GM18498 (cell line): Measurements from ENCODE around the gene ALK.

Experiments used
- ATAC-seq: cut with Tn5 transposase; IDR thresholded peaks from one replicate; pipeline ENCODE4 v1.9.1; 2021; ENCODE audit warnings: mild to moderate bottlenecking, moderate library complexity; ENCODE audit not compliant: unreplicated experiment

ALK gene

DNA sequence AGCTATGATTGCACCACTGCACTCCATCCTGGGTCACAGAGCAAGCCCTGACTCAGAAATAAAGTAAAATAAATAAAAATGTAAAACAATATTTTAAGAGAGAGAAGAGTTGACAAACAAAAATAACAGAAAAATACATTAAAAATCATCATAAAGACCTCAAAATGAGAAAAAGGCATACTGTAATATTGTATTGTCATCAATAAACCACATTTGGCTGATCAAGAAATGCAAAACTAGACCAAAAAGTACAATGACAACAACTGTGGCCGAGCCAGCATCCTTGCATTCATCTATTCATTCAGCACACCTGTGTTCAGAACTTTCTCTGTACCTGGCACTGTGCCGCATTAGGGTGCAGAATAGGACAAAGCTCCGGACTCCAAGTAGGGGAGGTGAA is 121.8 kb downstream of the ALK start:
- ATAC-seq: no peak

DNA sequence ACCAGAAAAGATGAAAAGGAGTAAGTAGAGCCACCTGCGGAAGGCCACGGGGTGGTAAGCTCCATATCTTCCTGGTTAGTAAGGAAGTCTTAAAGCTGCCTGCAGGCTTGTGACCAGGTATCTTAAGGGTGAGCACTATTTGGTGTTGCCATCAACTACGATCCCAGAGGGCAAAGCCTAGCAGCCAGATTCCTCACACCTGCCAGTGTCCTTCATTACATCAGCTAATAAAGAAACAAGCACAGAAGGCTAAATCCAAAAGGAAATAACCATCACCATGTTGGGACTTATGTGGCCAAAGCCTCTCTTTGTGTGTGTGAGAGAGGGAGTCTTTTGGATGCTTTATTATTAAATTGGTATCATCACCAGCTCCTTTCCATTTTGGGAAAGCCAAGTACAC is 123.5 kb downstream of the ALK start:
- no peak for ATAC-seq

DNA sequence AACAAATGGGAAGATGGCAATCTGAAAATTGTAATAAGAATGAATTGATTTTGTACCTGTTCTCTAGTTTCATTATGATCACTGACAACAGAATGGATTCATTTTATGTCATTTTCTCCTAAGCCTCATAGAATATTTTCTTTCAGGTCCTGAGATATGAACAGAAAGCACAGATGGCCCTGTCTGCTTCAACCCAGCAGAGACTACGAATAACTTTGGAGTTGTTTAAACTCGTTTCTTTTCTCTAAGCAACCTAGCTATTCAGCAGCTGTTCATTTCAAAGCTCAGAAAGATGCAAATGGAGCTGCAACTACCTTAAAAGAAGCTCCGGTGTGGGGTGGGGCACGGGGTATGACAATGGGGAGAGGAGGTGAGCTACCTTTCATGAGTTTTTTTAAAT is 124.9 kb downstream of the ALK start:
- no peak for ATAC-seq

DNA sequence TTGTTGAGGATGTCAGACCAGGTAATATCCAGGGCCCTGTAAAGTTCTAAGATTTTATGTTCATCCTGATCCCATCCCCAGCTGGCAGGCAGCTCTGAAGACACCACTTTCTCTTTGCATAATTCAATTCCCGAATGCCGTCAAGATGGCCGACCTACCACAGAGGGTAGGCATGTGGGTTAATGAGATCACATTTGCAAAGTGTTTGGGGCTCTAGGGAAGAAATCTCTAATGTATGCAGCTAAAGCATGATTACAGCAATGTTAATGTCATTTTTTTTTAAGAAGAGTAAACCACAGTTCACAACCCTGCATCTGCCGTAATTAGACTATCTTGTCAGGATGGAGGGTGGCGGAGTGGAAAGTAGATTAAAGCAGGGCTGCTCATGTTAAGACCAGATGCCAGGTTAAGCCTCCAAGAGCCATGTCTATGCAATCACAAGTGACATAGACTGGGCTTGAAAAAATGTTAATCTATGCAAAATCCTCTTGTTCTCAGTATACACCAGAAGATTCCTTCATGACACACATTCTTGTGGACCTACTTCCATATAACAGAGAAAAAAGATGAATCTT is 131.4 kb downstream of the ALK start:
- ATAC-seq: no peak

DNA sequence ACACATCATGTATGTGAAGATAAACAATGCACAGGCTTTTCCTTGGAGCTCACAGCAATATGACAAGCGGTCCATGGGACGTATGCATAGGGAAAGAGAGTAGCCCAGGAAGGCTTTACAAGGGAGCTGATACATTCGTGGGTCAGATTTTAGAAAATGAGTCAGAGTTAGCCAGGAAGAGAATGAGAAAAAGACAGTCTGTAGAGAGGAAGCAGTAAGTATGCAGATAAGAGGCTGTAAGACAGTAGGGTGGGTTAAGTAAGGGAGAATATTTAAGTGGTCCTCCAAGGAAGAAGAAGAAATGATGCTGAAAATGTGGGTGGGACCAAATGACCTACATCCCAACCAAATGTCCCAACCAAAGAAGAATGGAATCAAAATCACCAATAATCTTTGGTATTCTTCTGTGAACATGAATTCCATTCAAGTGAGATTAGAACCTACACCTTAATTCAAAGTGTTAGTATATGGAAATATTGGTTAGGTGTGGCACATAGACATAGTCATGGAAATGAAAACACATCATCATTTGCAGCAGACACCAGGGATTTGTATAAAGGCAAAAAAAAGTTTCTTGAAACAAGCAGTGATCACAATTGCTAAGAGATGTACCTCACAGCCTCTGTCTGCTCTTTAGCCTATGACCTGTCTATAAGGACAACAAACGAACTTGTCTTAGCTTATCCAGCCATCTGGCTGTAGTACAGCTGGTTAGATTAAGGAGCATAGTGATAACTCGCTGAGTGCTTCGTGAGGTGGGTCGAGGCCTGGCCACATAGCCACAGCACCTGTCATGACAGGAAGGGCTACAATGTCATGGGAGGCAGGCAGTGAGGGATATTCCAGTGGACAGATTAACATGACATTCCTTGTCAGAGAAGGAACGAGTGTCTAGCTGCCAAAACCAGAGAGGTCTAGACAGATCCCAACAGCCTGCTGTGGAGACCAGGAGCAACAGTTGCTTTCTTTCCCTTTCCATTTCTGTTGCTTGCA is 133.6 kb downstream of the ALK start:
- no peak for ATAC-seq

DNA sequence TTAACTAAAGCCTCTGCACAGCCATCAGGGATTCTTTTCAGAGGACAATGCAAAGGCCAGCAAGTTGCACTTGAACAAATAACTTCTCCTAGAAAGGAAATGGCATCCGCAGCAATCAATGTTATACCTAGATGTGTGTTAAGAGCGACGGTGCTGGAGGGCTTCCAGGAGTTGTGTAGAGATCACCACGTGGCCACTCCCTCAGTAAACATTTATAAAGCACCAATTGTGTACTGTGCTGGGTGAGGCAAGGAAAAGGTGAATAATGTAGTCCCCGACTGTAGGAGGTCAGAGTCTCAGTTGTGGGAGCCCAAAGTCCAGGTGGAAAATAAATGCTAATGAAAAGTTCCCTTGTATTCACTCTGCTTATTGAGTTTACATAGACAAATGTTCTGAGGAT is 135.0 kb downstream of the ALK start:
- ATAC-seq: no peak

DNA sequence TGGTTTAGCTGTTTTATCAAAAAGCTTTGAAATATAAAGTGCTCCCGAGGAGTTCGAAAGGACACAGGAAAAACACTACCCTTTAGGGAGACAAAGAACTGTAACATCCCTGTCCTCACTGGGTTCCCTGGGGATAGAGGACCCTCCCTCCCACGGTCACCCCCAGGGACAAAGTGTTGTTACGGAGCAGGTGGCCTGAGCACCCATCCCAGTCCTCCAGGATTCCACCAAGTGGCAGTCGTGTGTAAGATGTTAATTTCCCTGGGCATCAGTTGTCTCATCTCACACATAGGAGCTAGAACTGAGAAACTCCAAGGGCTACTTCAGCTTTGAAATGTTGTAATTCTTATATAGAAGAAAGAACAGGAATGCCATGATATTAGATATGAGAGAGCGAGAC is 137.7 kb downstream of the ALK start:
- no peak for ATAC-seq

DNA sequence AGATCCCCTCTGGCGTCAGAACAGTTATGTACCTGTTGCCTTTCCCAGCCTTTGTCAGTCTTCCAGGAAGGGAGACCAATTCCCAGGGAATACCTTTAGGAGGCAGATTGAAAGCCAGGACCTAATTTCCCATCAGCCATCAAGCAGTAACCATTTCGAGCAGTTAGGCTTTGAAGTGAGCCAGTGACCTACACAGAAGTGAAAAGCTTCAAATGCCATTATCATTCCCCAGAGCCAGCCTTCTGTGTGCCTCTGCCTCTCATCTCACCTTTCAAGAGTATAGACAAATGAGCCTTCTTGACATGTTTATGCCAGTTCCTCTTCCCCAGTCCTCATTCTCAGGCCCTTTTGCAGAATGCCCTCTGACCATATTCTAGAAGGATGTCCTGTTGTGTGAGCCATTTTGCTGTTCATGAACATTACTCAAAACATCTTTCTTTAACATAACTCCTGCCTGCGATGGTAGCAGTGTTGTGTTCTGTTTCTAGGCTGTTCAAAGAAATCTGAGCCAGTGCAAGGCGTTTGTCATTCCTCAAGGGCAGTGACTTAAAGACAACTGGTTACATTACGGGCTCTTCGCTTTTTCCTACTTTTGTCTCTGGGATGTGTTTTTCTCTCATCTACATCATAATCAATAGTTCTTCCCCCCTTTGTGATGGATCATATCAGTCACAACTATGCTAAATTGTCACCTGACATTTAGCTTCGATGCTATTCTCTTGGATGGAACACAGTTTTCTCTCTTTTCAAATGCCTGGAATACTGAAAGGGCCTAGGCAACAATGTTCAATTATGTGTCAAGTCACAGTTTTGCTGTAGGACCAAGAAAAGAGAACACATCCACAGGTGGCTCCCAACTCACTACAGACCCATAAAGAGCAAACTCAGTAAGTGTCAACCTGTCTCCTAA is 138.6 kb downstream of the ALK start:
- no peak for ATAC-seq

DNA sequence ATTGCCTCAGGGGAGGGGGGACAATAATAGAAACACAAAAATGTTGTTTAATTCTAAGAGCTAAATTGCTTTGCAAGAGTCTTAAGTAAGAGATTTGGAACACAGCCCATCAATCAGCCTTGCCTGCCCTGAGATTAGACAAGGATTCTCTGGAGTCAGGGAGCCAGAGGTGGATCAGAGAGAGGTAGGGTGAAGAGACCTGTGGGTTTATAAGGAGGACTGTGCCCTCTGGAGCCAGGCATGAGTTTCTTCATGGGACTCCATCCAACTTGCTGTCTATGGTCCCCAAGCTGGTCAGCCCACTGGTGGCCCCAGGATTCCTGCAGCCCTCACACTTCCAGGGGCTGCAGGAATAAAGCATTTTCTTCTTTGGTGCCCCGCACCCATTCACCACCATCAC is 139.3 kb downstream of the ALK start:
- no peak for ATAC-seq

DNA sequence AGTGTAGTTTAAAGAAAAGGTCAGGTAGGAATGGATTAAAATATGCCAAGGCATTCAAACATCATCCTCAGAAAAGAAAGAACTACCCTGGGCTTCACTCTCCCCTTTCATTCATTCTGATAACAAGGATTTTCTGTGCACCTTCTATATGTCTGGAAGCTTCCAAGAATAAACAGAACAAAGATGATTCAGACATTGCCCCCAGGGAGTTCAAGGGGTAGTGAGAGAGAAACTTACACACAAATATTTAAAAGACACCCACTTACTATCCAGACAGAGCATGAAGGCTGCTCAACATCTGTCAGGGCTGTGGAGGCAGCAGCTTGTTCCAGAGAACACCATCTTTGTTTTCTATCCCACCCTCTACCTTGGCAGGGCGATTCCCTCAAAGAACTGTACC is 140.5 kb downstream of the ALK start:
- no peak for ATAC-seq

DNA sequence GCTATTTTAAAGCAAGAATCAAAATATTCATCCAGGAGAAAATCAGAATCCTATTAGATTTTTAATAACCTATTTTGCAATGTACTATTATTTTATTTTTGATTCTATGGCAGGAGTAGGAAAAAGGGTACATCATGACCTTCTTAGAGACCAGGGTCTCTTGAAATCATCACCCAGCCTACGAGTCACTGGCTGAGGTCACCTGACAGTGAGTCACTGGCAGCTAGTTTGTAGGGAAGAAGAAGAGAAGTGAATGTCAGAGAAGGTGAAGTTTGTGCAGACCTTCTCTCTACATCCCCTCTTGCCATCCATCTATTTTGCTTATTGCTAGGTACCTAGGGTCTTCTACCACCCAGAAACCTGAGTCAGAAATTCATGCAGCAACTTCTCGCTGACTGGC is 144.2 kb downstream of the ALK start:
- no peak for ATAC-seq

DNA sequence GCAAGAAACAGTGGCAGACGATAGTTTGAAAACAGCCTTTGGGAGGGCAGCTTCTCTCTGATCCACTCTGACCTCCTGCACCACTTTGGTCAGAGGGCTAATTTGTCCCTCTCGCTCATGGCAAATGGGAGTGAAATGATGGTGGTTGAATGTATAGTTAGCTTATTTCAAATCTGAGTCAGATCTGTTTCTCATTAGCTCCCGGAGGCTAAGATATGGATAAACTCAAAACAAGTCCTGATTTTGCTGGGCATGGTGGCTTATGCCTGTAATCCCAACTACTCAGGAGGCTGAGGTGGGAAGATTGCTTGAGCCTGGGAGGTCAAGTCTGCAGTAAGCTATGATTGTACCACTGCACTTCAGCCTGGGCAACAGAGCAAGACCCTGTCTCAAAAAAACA is 145.0 kb downstream of the ALK start:
- no peak for ATAC-seq

DNA sequence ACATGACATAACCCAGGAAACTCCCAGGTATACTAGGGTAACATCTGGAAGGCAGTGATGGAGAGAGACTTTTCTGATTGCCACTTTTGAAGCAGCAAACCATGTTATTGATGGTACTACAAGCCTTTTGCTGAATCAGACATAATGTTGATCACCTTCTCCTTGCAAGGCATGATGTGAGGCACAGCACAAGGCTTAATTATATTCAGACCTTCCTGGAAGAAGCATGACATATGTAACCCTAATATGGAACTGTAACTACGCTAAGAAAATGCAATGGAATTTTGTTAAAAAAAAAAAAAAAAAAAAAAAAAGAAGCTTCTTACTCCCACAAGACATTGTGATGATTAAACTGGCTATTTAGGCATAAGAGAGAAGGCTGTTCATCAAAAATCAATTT is 145.4 kb downstream of the ALK start:
- ATAC-seq: no peak

DNA sequence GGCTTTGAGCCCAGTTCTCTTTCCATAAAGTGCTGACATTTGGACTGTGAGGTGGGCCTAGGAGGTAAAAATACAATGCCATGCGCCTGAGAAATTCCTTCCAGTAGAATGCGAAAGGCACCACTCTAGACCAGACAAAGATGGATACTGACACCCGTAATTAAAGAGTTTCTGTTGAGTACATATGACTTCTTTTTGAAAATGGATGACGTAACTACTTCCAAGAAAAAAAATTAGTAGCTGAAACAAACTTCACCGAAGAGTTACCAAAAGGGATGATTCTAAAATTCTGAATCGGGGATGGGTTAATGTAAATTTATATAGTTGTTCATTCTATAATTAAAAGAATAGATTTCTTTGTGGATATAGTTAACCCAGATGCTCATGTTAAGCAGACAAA is 146.8 kb downstream of the ALK start:
- ATAC-seq: no peak

DNA sequence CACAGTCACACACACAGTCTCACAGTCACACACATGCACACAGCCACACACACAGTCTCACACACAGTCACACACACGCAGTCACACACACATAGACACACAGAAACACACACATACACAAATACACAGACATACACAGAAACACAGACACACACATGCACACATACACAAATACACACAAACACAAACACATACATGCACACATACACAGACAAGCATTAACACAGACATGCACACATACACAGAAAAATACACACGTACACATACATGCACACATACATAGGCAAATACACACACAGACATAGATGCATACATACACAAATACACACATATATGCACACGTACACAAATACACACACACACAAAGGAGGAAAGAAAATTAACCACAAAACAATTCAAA is 150.5 kb downstream of the ALK start:
- ATAC-seq: no peak

DNA sequence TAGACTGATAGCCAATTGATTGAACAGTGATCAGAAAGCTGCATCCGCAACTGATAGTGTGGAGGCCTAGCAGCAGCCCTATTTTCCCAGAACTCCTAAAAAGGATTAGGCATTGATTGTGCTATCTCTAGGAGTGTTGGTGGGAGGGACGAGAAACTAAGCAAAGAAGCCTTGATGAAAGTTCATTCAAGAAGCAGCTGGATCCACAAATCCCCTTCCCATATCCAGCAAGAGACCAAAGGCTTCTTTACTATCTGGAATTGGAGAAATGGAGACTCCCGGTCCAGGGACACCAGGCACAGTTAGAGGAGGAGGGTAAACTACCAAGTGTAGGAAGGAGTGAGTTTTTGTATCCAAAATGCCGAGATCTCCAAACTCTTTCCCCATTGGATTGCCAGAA is 151.5 kb downstream of the ALK start:
- ATAC-seq: no peak

DNA sequence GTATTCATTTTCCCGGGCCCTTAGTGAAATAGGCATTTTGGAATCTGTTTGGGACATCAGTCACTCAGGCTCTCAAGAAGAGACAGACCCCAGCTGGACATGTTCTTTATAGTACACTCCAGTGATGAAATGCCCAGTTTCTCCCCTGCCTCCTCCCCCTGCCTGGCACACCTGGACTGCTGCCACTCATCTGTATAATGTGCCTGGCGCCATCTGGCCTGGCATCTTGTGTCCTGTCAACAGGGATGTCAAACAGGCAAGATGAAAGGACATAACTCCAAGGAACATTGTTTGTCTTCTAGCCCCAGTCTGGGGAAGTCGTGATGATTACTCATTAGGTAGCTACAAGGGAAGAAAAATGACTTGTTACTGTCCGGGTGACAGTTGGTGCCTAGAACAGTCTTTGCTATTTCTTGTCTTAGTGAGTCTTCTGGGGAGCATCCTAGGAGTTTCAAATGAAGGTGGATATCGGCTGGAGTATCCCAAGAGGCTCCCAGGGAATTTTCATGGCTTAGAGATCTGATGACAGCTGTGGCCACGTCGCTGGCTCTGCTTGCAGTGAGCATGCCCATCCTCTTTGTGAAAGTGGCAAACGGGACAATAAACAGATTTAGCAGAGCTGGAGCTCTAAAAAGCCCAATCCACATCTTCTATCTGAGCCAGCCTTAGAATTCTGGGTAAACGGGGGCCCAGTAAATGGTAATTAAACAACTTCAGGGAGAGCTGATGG is 153.6 kb downstream of the ALK start:
- no peak for ATAC-seq

DNA sequence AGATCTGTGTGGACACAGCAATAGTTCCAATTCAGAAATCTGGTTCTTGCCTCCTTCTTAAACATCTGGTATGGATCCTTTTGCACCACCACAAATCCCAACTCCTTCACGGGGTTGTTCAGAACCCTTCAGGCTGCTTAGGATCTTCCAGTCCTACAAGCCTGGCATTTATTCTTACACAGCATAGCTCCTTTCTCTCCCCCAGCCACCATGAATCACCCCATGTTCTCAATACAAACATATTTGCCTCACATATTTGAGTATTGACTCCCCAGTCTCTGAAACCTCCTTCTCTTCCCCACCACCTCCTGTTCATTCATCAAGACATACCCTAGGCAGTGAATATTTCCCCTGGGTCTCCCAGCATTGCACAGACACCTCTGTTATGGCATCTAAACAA is 155.2 kb downstream of the ALK start:
- no peak for ATAC-seq

DNA sequence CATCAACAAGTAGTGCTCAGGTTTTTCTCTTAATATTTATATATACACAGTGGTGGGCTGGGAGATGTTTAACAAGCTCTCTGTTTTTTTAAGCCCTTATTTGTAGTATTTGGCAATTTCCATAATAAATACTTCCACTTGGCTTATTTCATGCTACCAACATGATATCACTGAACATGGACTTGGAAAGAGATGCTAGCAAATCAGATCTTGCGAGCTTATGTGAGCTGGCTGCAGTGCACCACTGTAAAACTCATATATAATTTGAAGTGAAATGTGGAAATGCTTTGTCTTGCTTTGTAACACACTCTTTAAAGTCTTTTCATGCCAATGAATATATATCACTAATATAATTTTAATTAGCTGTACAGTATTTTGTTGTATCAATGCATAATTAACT is 155.7 kb downstream of the ALK start:
- no peak for ATAC-seq

DNA sequence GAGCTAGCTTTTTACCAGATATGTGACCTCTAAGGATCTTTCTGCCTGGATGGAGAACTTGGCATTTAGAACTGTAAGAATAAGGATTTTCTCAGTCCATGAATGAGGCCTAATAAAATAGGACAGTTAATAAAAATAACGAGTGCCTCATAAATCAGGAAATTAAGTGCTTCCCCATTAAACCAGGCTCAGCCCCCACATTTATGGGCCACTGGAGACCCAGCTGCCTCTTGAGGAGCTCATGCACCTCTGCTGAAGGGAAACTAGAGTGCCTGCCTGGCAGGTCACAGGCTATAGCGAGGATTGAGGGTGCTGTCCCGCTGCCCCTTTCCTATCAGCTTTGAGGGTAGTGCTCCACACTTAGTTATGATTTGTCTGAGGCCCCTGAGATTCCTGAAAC is 158.0 kb downstream of the ALK start:
- no peak for ATAC-seq

DNA sequence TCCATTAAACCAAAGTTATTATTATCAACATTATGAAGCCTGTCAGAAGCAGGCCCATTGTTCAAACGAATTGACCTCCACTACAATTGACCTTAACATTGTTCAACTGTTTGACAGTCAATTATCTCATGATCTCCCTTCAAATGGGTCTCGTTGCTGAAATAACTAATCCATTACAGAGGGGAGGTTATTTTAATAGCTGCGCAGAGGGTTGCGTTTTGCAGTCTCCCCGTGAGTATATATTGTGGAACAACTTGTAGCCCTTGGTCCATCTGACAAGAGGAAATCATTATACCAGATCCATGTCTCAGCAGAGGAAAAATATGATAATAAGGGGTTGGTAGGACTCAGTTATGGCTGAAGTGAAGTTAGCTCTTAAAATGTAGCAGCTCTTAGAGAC is 159.1 kb downstream of the ALK start:
- no peak for ATAC-seq
